MCF 10A (cell line): ENCODE data around the gene ZNF823. TPM values are rescaled to one million over a fixed set of nuclear protein-coding genes. Genes with fewer than 3 reads are reported as not detected.
"Not testable (repeated sequence)": the region's sequence is repeated elsewhere in the genome, so short reads cannot be mapped to it uniquely, and the experiment has no call there.

Experiments used
- BruUV-seq: library from RNA; stranded (reverse); fragments of 400-500 nt; replicated peaks from 2 replicates; lab custom pipeline; 2021; lab: Mats Ljungman, UMichigan
- CTCF ChIA-PET: fragments of 300-600 bp; sonication (Branson Sonifier 250); formaldehyde crosslinking; extraction: SDS; loops from one replicate; lab custom pipeline; 2021; ENCODE audit warnings: antibody characterized with exemption, inconsistent platforms; lab: Yijun Ruan, JAX
- POLR2A ChIA-PET: fragments of 300-600, 350-650 bp; sonication (Branson Sonifier 250); formaldehyde crosslinking; extraction: SDS; loops from one replicate; lab custom pipeline; 2020; ENCODE audit warnings: antibody characterized with exemption, inconsistent platforms; lab: Yijun Ruan, JAX
- DNase-seq: peaks from one replicate; pipeline ENCODE4 v3.0.0-alpha.2; 2018; ENCODE audit not compliant: unreplicated experiment
- H3K27ac Mint-ChIP-seq: one replicate; pipeline ENCODE4 v1.8.0; 2022; ENCODE audit warnings: mild to moderate bottlenecking, low read depth, mixed read lengths; ENCODE audit not compliant: unreplicated experiment
- H3K27me3 Mint-ChIP-seq: one replicate; pipeline ENCODE4 v1.8.0; 2022; ENCODE audit warnings: mixed read lengths; ENCODE audit not compliant: insufficient read depth, unreplicated experiment
- H3K36me3 Mint-ChIP-seq: one replicate; pipeline ENCODE4 v1.8.0; 2022; ENCODE audit warnings: mild to moderate bottlenecking, moderate library complexity, mixed read lengths; ENCODE audit not compliant: insufficient read depth, unreplicated experiment
- H3K4me1 Mint-ChIP-seq: one replicate; pipeline ENCODE4 v1.8.0; 2022; ENCODE audit warnings: mixed read lengths; ENCODE audit not compliant: insufficient read depth, unreplicated experiment
- H3K4me3 Mint-ChIP-seq: one replicate; pipeline ENCODE4 v1.8.0; 2022; ENCODE audit warnings: mild to moderate bottlenecking, moderate library complexity, mixed read lengths; ENCODE audit not compliant: unreplicated experiment
- H3K9me3 Mint-ChIP-seq: one replicate; pipeline ENCODE4 v1.8.0; 2022; ENCODE audit warnings: mixed read lengths; ENCODE audit not compliant: unreplicated experiment
- intact Hi-C: fragments of 100-400 bp; cut with micrococcal nuclease; formaldehyde crosslinking; loops from 2 replicates; pipeline ENCODE4 v1.14.1; 2022
- total RNA-seq: library from RNA; stranded (reverse); gene quantifications from 2 replicates; pipeline ENCODE4 v1.2.3, GENCODE V29; 2022
- TF ChIP-seq, protein P1 (sequence below): fragments of 200-600 bp; IDR thresholded peaks from one replicate; pipeline ENCODE4 v1.8.0; 2022; ENCODE audit warnings: antibody characterized with exemption, mild to moderate bottlenecking; ENCODE audit not compliant: unreplicated experiment

Gene ZNF823
- total RNA-seq, 1 experiment from 2014 or later, result 0.54 TPM

DNA sequence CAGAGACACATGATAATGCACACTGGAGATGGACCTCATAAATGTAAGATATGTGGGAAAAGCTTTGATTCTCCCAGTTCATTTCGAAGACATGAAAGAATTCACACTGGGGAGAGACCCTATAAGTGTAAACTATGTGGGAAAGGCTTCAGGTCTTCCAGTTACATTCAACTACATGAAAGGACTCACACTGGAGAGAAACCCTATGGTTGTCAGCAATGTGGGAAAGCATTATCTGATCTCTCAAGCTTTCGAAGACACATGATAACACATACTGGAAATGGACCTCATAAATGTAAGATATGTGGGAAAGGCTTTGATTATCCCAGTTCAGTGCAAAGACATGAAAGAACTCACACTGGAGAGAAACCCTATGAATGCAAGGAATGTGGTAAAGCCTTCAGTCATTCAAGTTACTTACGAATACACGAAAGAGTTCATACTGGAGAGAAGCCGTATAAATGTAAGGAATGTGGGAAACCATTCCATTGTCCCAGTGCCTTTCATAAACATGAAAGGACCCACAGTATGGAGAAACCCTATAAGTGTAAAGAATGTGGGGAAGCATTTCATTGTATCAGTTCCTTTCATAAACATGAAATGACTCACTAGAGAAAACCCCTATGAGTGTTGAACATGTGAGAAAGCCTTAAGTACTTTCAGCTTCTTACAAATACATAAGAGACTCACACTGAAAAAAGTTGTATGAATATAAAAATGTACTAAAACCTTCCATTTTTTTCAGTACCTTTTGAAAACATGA is 42.7 kb upstream of the ZNF823 start:
- Mint-ChIP-seq H3K4me3 (no peak overlapping the region), H3K27ac (no peak overlapping the region), H3K9me3 (peaks cover 10% of the 10 kb centered on the region), H3K27me3 (no peaks in the 10 kb centered on the region), H3K4me1 (no peaks in the 10 kb centered on the region), H3K36me3 (peaks cover 50% of the 10 kb centered on the region)
- no peak for DNase-seq
- ChIA-PET CTCF (interaction anchor here (1.6 kb wide), 1 partner anchor 16 kb away, joined by 4 read pairs; no protein-coding TSS in a partner anchor), POLR2A (interaction anchor here (0.6 kb wide), 1 partner anchor 513 kb away, joined by 3 read pairs; no protein-coding TSS in a partner anchor)
- intact Hi-C loops, result no loop called here
- TF ChIP-seq, protein P1, sequence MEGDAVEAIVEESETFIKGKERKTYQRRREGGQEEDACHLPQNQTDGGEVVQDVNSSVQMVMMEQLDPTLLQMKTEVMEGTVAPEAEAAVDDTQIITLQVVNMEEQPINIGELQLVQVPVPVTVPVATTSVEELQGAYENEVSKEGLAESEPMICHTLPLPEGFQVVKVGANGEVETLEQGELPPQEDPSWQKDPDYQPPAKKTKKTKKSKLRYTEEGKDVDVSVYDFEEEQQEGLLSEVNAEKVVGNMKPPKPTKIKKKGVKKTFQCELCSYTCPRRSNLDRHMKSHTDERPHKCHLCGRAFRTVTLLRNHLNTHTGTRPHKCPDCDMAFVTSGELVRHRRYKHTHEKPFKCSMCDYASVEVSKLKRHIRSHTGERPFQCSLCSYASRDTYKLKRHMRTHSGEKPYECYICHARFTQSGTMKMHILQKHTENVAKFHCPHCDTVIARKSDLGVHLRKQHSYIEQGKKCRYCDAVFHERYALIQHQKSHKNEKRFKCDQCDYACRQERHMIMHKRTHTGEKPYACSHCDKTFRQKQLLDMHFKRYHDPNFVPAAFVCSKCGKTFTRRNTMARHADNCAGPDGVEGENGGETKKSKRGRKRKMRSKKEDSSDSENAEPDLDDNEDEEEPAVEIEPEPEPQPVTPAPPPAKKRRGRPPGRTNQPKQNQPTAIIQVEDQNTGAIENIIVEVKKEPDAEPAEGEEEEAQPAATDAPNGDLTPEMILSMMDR, result no peak
- BruUV-seq, result no TSS peak

DNA sequence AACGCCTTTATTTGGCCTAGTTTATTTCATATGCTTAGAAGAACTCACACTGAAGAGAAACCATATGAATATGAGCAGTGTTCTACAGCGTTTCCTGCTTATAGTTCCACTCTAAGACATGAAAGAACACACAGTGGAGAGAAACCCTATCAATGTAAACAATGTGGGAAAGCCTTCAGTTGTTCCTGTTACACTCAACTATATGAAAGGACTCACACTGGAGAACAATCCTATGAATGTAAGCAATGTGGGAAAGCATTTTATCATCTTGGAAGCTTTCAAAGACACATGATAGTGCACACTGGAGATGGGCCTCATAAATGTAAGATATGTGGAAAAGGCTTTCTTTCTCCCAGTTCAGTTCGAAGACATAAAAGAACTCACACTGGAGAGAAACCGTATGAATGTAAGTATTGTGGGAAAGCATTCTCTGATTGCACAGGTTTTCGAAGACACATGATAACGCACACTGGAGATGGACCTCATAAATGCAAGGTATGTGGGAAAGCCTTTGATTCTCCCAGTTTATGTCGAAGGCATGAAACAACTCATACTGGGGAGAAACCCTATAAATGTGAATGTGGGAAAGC is 41.8 kb upstream of the ZNF823 start:
- ChIA-PET CTCF (interaction anchor here (0.6 kb wide), 1 partner anchor 1184 kb away, joined by 3 read pairs; no protein-coding TSS in a partner anchor), POLR2A (no interaction called here)
- Mint-ChIP-seq H3K27me3 (no peaks in the 10 kb centered on the region), H3K4me1 (no peaks in the 10 kb centered on the region), H3K36me3 (peaks cover 50% of the 10 kb centered on the region), H3K9me3 (peaks cover 10% of the 10 kb centered on the region), H3K4me3 (no peak overlapping the region), H3K27ac (no peak overlapping the region)
- intact Hi-C loops, result no loop called here
- TF ChIP-seq, protein P1, result no peak
- no TSS peak for BruUV-seq
- no peak for DNase-seq

DNA sequence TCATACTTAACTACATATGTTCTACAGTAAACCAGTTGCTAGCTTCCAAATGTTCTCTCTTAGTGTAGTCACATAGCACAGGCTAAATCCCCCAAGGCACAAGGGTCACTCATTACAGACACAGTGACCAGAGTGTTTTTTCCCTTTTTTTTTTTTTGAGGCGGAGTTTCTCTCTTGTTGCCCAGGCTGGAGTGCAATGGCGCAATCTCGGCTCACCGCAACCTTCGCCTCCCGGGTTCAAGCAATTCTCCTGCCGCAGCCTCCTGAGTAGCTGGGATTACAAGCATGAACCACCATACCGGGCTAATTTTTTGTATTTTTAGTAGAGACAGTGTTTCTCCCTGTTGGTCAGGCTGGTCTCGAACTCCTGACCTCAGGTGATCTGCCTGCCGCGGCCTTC is 37.9 kb upstream of the ZNF823 start:
- H3K4me3 Mint-ChIP-seq, H3K27me3 Mint-ChIP-seq, CTCF ChIA-PET, POLR2A ChIA-PET, H3K4me1 Mint-ChIP-seq, intact Hi-C loops, BruUV-seq, H3K27ac Mint-ChIP-seq, DNase-seq: not testable (repeated sequence)
- Mint-ChIP-seq H3K36me3 (peaks cover 45% of the 10 kb centered on the region), H3K9me3 (peaks cover 20% of the 10 kb centered on the region)

DNA sequence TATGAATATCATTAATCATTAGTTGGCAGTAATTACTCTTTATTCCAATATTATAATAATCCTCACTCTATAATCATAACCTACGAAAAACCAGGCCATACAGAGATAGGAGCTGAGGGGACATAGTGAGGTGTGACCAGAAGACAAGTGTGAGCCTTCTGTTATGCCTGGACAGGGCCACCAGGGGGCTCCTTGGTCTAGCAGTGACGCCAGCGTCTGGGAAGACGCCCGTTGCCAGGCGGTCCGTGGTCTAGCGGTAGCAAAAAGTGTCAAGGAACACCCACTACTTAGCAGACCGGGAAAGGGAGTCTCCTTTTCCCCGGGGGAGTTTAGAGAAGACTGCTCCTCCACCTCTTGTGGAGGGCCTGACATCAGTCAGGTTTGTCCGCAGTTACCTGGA is 32.8 kb upstream of the ZNF823 start:
- H3K27me3 Mint-ChIP-seq, H3K4me3 Mint-ChIP-seq, H3K27ac Mint-ChIP-seq, intact Hi-C loops, DNase-seq, BruUV-seq, H3K4me1 Mint-ChIP-seq, H3K36me3 Mint-ChIP-seq: not testable (repeated sequence)
- peaks cover 20% of the 10 kb centered on the region for H3K9me3 Mint-ChIP-seq
- TF ChIP-seq, protein P1, result peak; percentile 15
- CTCF ChIA-PET, result interaction anchor here (0.7 to 1.4 kb wide), 3 partner anchors 26 to 582 kb away, joined by 3 to 4 read pairs (median 3); partner anchors contain the start of gene ZNF491
- POLR2A ChIA-PET, result interaction anchor here (0.9 kb wide), 1 partner anchor 26 kb away, joined by 3 read pairs; no protein-coding TSS in a partner anchor
